ENCODE data around the gene OPCML.

Gene OPCML

GRCh38 chr11:132790971-132791370 lies 741.3 kb downstream of the OPCML start:
- no peak for DNase-seq (ENCODE audit: low spot score)

GRCh38 chr11:132790466-132790865 lies 741.8 kb downstream of the OPCML start:
- no peak for DNase-seq (ENCODE audit: low spot score)

DNA sequence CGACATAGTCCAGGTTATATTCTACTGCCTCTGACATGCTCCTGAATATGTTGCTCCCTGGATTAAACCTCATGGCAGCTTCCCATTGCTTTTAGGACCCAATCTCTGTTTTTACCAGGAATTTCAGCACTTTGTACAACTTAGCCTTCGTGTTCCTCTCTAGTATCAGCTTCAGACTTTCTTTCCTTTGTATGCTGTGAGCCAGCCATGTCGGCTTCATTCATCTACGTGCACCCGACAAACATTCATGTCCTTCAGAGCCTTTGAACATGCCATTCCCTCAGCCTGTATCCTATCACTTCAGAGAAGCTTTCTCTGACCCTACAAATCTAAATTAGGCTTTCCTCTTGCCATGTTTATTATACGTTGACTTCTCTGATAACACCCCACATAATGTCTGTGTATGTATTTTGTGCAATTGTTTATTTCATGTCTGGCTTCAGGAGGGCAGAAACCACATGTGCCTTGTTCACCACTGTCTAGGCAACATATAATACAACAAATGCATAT lies 743.4 kb downstream of the OPCML start:
- no peak for DNase-seq (ENCODE audit: low spot score)

DNA sequence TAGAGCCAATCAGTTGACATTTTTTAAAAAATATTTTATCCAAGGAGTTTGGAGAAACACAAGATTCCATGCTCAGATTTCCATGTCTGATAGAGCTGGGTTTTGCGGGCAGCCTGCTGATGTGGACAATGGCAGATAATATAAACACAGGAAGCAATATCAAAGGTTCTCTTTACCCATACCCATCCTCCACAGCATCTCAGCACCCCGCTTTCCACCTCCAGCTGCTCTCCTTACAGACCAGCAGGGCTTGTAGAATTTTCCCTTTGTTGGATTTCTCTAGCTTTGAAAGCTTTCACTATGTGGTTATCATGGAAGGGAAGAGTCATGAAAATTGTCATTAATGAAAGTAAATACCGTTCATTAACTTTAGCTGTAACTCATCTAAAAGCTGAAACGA lies 746.4 kb downstream of the OPCML start:
- no peak for DNase-seq (ENCODE audit: low spot score)

- no peak for DNase-seq (ENCODE audit: low spot score)
Measured at GRCh38 chr11:132784441-132784840, 747.9 kb downstream of the OPCML start.

- DNase-seq (ENCODE audit: low spot score), result no peak
Measured at GRCh38 chr11:132782102-132782501, 750.2 kb downstream of the OPCML start.

DNA sequence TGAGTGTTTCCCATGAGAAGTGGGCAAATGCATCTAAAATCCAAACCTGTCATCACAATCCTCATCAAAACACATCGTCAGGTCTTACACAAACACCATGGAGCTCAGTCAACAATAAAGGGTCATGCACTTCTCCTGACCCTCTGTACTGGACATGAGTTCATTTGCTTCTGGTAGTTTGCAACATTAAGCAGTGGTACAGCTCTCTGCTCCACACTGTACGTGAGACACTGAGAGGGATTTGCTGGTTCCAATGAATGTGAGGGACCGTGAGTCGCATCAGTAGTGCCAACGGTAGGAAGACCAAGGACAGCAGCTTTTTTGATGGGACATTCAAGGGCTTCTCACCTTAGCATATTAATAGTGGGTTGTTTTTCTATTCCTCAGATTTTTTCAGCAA lies 752.3 kb downstream of the OPCML start:
- no peak for DNase-seq (ENCODE audit: low spot score)

GRCh38 chr11:132779497-132779896 lies 752.8 kb downstream of the OPCML start:
- DNase-seq (ENCODE audit: low spot score), result no peak

- DNase-seq (ENCODE audit: low spot score), result no peak
Measured at GRCh38 chr11:132777067-132777975, 755.0 kb downstream of the OPCML start.

- DNase-seq (ENCODE audit: low spot score), result no peak
Measured at GRCh38 chr11:132773751-132774150, 758.5 kb downstream of the OPCML start.

DNA sequence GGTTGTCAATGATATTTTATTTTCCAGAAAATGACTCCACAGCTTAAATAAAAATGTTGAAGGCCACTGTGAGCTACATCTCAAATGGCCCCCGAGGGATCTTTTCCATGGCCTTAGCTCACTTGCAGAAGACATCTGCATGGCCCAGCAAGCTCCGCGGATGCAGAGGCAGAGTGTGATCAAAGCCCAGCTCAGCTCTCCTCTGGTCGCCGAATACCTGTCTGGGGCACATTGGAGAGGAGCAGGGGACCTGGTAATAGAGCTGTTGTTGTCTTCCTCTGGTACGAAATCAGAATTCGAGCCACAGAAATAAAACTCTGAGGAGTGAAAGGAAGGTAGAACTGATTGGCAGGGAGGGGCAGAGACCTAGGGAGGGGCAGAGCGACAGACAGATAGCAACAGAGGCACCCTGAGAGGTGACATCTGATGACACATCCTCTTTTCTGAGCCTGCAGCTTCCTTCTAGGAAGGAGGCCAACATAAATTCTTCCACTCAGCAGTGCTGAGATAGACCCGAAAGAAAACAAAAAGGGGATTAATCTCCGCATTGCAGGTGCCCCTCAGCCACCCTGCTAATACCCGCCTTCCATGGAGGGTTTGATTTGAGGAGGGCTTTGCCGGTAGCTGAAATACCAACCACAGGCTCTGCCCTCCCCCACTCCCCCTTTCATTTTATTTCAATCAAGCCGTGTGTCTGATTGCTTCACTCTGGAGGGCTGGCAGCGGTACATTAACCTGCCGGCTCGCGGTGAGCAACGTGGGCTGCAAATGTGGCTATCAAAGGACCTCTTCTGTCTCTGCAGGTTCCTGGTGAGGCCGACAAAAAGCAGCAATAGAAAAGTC lies 759.4 kb downstream of the OPCML start:
- no peak for DNase-seq (ENCODE audit: low spot score)

- DNase-seq (ENCODE audit: low spot score), result no peak
Measured at GRCh38 chr11:132771746-132772145, 760.6 kb downstream of the OPCML start.

GRCh38 chr11:132770829-132771530 lies 761.3 kb downstream of the OPCML start:
- no peak for DNase-seq (ENCODE audit: low spot score)

DNA sequence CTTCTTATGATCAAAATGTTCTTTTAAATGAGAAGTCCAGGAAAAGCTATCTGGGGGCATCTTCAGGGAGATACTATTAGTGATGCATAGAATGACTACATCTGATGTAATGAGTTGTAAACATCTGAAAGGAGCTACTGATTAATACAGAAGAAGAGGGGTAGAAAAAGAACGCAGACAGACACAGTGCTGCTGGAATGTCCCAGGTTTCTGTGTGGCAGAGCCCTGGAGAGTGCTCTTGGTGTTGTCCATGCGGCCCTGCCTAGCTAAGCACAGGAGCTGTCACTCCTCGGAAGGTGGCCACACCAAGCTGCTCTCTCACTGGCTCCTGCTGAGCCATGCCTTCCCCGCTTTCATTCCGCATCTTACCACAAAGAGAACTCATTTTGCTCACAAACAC lies 768.8 kb downstream of the OPCML start:
- no peak for DNase-seq (ENCODE audit: low spot score)

DNA sequence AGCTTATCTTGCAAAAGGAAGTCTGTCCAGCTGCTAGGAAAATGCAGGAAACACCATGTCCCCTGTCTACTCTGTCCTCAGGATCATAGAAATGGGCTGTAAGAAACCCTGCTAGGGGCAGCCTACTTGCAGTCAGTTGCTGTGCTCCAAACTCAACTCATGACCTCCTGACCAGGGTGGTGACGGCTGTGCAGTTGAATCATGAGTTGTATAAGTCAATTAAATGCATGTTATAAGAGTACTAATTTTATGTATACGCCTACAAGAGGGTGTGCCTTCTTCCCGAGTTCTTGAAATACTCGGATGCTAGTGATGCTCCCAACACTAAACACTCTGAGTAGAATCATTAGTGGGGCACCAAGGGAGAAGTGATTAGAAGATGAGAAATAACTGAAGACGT lies 776.4 kb downstream of the OPCML start:
- DNase-seq (ENCODE audit: low spot score), result no peak

GRCh38 chr11:132751516-132752250 lies 780.6 kb downstream of the OPCML start:
- no peak for DNase-seq (ENCODE audit: low spot score)

- no peak for DNase-seq (ENCODE audit: low spot score)
Measured at GRCh38 chr11:132746305-132746704, 786.0 kb downstream of the OPCML start.

DNA sequence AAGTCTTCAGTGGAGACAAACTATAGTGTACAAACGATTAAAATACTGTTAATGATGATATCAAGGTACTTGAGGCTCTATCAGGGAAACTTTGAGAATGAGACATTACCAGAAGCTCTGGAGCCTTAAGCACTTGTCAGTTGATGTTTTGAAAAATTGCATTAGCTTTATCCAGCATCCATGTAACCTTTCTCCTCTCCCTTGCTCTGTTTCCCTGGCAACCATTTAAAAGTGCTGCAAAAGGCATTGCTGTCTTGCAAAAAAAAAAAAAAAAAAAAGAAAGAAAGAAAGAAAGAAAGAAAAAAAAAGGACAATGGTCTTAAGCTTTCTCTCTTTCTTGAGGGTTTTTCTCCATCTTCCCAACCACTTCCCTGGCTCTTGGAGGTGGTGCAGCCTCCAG lies 787.0 kb downstream of the OPCML start:
- DNase-seq (ENCODE audit: low spot score), result no peak

- no peak for DNase-seq (ENCODE audit: low spot score)
Measured at GRCh38 chr11:132744771-132745170, 787.5 kb downstream of the OPCML start.

DNA sequence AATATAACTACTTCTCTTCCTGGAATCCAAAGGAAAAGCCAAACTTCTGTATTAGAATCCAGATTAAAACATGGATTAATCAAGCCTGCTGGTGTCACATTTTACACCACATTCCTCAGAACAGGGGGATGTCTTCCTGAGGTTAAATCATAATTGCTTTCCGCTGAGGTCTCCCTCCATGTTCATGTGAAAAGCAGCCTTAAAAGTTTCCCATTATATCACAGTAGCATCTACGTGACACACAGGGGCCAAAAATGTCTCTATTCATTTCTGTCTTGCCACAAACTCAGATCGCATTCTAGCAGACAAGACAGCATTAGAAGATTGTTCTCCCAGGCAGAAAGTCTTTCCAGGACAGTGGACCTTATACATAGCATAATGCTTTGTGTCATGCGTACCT lies 788.7 kb downstream of the OPCML start:
- no peak for DNase-seq (ENCODE audit: low spot score)

- DNase-seq (ENCODE audit: low spot score), result no peak
Measured at GRCh38 chr11:132742929-132743328, 789.4 kb downstream of the OPCML start.

- DNase-seq (ENCODE audit: low spot score), result no peak
Measured at GRCh38 chr11:132734217-132734616, 798.1 kb downstream of the OPCML start.
